GM12878 (cell line): ENCODE data around the gene PPARD. TPM values are rescaled to one million over a fixed set of nuclear protein-coding genes. Genes with fewer than 3 reads are reported as not detected.

Experiments
- ATF3 ChIP-seq: IDR thresholded peaks from 2 replicates; pipeline ENCODE4 v1.6.1; 2011; ENCODE audit warnings: low read depth, mild to moderate bottlenecking, low read length, moderate library complexity, borderline replicate concordance; ENCODE audit errors: extremely low read depth
- BCL11A ChIP-seq: IDR thresholded peaks from 2 replicates; pipeline ENCODE4 v1.6.1; 2011; ENCODE audit warnings: low read depth, low read length
- BHLHE40 ChIP-seq, 2 experiments: fragments of 450-650 bp in 1 of 2; IDR thresholded peaks; 2 replicates each; pipeline ENCODE4 v1.6.1; 2011 to 2017; ENCODE audit warnings: low read depth in 2 of 2, borderline replicate concordance in 1 of 2, improper control_type of control experiment in 1 of 2, low read length in 1 of 2, mild to moderate bottlenecking in 1 of 2
- CBFB ChIP-seq: IDR thresholded peaks from 2 replicates; pipeline ENCODE4 v1.6.1; 2016; ENCODE audit warnings: antibody characterized with exemption, low read depth
- CHD4 ChIP-seq: fragments of 200-600 bp; sonication (generic); IDR thresholded peaks from 2 replicates; pipeline ENCODE4 v1.6.1; 2016; ENCODE audit warnings: mild to moderate bottlenecking
- E2F4 ChIP-seq: IDR thresholded peaks from 2 replicates; pipeline ENCODE4 v1.6.1; 2012; ENCODE audit warnings: low read depth, low read length, improper control_type of control experiment
- EGR1 ChIP-seq, 2 experiments: IDR thresholded peaks; 1 replicate in 1 of 2; 2 replicates in 1 of 2; pipeline ENCODE4 v1.6.1; 2011 to 2012; ENCODE audit warnings: low read depth in 2 of 2, low read length in 2 of 2, borderline replicate concordance in 1 of 2, mild to moderate bottlenecking in 1 of 2, moderate library complexity in 1 of 2
- EP300 ChIP-seq, 2 experiments: fragments of 150-350 bp in 1 of 2; IDR thresholded peaks; 2 replicates each; pipeline ENCODE4 v1.6.1; 2011 to 2012; ENCODE audit warnings: low read depth in 2 of 2, low read length in 2 of 2, borderline replicate concordance in 1 of 2, improper control_type of control experiment in 1 of 2, inconsistent platforms in 1 of 2; ENCODE audit not compliant: control insufficient read depth in 1 of 2
- ESRRA ChIP-seq: IDR thresholded peaks from 2 replicates; pipeline ENCODE4 v1.6.1; 2012; ENCODE audit warnings: mild to moderate bottlenecking, low read length, improper control_type of control experiment
- KAT2A ChIP-seq: conservative IDR thresholded peaks from 2 replicates; pipeline ENCODE4 v1.6.1; 2011; ENCODE audit warnings: low read depth, low read length; ENCODE audit not compliant: control insufficient read depth
- LARP7 ChIP-seq: fragments of 450-650 bp; IDR thresholded peaks from 2 replicates; pipeline ENCODE4 v1.6.1; 2017; ENCODE audit warnings: mild to moderate bottlenecking
- MTA2 ChIP-seq: fragments of 450-650 bp; IDR thresholded peaks from 2 replicates; pipeline ENCODE4 v1.6.1; 2016; ENCODE audit warnings: low read depth, mild to moderate bottlenecking, moderate library complexity
- MTA3 ChIP-seq: IDR thresholded peaks from 2 replicates; pipeline ENCODE4 v1.6.1; 2012; ENCODE audit warnings: low read length, inconsistent platforms, borderline replicate concordance
- NBN ChIP-seq: fragments of 450-650 bp; IDR thresholded peaks from 2 replicates; pipeline ENCODE4 v1.6.1; 2016
- RAD51 ChIP-seq: fragments of 450-650 bp; IDR thresholded peaks from 2 replicates; pipeline ENCODE4 v1.6.1; 2016; ENCODE audit warnings: moderate library complexity, mild to moderate bottlenecking, inconsistent platforms
- SP1 ChIP-seq: IDR thresholded peaks from one replicate; pipeline ENCODE4 v1.6.1; 2011; ENCODE audit warnings: low read depth, low read length
- SREBF2 ChIP-seq: IDR thresholded peaks from 2 replicates; pipeline ENCODE4 v1.6.1; 2012; ENCODE audit warnings: mild to moderate bottlenecking, low read length
- TCF3 ChIP-seq: IDR thresholded peaks from 2 replicates; pipeline ENCODE4 v1.6.1; 2012; ENCODE audit warnings: low read depth, mild to moderate bottlenecking, low read length, borderline replicate concordance; ENCODE audit not compliant: insufficient read depth
- YY1 ChIP-seq: IDR thresholded peaks from 2 replicates; pipeline ENCODE4 v1.6.1; 2011; ENCODE audit warnings: low read depth, mild to moderate bottlenecking, low read length
- ZBED1 ChIP-seq: IDR thresholded peaks from 2 replicates; pipeline ENCODE4 v1.6.1; 2016; ENCODE audit warnings: borderline replicate concordance
- ZNF207 ChIP-seq: fragments of 450-650 bp; IDR thresholded peaks from 2 replicates; pipeline ENCODE4 v1.6.1; 2014; ENCODE audit warnings: antibody characterized with exemption, mild to moderate bottlenecking, borderline replicate concordance
- ZNF384 ChIP-seq: IDR thresholded peaks from 2 replicates; pipeline ENCODE4 v1.6.1; 2012; ENCODE audit warnings: low read depth, mild to moderate bottlenecking, low read length, improper control_type of control experiment, borderline replicate concordance
- ZNF622 ChIP-seq: fragments of 450-650 bp; IDR thresholded peaks from 2 replicates; pipeline ENCODE4 v1.6.1; 2017; ENCODE audit warnings: mild to moderate bottlenecking, inconsistent platforms
- polyA plus RNA-seq, 11 experiments: library from polyadenylated mRNA; depleted of rRNA in 4 of 11; unstranded in 6 of 11; stranded (reverse) in 5 of 11; fragments of >200 nt; fragmentation: Nextera tagmentation in 4 of 11; fragmentation: Illumina TruSeq in 1 of 11; extraction: Ambion mirVana in 4 of 11; extraction: Trizol in 1 of 11; gene quantifications; 1 replicate in 1 of 11; 2 replicates in 10 of 11; pipeline versions ENCODE4 v1.2.1 to v1.2.3, GENCODE V29; 2011 to 2016; ENCODE audit warnings: inconsistent platforms in 2 of 11, missing spikeins in 2 of 11, low read depth in 1 of 11
- total RNA-seq, 4 experiments: library from RNA; depleted of rRNA in 3 of 4; stranded (reverse); fragments of >200 nt in 3 of 4; fragmentation: Illumina TruSeq in 1 of 4; extraction: Trizol in 1 of 4; gene quantifications; 2 replicates each; pipeline versions ENCODE4 v1.2.1 to v1.2.3, GENCODE V29; 2013 to 2021
- TF ChIP-seq, protein P1 (sequence below): fragments of 450-650 bp; formaldehyde crosslinking; IDR thresholded peaks from 2 replicates; pipeline ENCODE4 v1.4.0; 2022; ENCODE audit warnings: mild to moderate bottlenecking, moderate library complexity
- TF ChIP-seq, protein P2 (sequence below): IDR thresholded peaks from 2 replicates; pipeline ENCODE4 v1.6.1; 2012; ENCODE audit warnings: low read depth, low read length, improper control_type of control experiment

The PPARD gene
- total and polyA plus RNA-seq, 10 of the 15 experiments (the other 5 are each of a cell fraction or from before 2014, with no cell fraction given) = 0.05 to 12.6 (median 6.7) TPM

- TF ChIP-seq BCL11A = no peak
- TF ChIP-seq BHLHE40 (IDR thresholded peaks at IDR 0.05; ENCODE audit: borderline replicate concordance in 1 of 2, low read depth in 2 of 2, low read length in 1 of 2) = peak; percentile 48 to 49; a peak in 2 of 4 replicates
- TF ChIP-seq ZNF207 = no peak
- TF ChIP-seq ESRRA = no peak
- TF ChIP-seq ATF3 = no peak
- TF ChIP-seq SREBF2 = no peak
- TF ChIP-seq, protein P1, sequence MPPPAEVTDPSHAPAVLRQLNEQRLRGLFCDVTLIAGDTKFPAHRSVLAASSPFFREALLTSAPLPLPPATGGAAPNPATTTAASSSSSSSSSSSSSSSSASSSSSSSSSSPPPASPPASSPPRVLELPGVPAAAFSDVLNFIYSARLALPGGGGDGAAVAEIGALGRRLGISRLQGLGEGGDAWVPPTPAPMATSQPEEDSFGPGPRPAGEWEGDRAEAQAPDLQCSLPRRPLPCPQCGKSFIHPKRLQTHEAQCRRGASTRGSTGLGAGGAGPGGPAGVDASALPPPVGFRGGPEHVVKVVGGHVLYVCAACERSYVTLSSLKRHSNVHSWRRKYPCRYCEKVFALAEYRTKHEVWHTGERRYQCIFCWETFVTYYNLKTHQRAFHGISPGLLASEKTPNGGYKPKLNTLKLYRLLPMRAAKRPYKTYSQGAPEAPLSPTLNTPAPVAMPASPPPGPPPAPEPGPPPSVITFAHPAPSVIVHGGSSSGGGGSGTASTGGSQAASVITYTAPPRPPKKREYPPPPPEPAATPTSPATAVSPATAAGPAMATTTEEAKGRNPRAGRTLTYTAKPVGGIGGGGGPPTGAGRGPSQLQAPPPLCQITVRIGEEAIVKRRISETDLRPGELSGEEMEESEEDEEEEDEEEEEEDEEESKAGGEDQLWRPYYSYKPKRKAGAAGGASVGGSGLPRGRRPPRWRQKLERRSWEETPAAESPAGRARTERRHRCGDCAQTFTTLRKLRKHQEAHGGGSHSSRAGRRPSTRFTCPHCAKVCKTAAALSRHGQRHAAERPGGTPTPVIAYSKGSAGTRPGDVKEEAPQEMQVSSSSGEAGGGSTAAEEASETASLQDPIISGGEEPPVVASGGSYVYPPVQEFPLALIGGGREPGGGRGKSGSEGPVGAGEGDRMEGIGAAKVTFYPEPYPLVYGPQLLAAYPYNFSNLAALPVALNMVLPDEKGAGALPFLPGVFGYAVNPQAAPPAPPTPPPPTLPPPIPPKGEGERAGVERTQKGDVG (CRISPR knock-in tag) = no peak
- 0 out of 2 replicates have a peak, but pooled peaks have one; percentile 10 for TF ChIP-seq E2F4
- peak in 1 of 2 experiments; percentile 86; a peak in 2 of 3 replicates for TF ChIP-seq EGR1 (IDR thresholded peaks at IDR 0.05; ENCODE audit: borderline replicate concordance in 1 of 2, low read depth in 2 of 2, low read length in 2 of 2)
- 0 out of 2 replicates have a peak, but pooled peaks have one; percentile 18 for TF ChIP-seq TCF3
- no peak for TF ChIP-seq MTA2
- no peak for TF ChIP-seq MTA3
- TF ChIP-seq KAT2A = no peak
- TF ChIP-seq SP1 = peak; percentile 78
- peak; percentile 55; the same call in 1 of the 2 replicates for TF ChIP-seq CBFB
- TF ChIP-seq RAD51 = no peak
- TF ChIP-seq ZNF622 = no peak
- TF ChIP-seq, protein P2, sequence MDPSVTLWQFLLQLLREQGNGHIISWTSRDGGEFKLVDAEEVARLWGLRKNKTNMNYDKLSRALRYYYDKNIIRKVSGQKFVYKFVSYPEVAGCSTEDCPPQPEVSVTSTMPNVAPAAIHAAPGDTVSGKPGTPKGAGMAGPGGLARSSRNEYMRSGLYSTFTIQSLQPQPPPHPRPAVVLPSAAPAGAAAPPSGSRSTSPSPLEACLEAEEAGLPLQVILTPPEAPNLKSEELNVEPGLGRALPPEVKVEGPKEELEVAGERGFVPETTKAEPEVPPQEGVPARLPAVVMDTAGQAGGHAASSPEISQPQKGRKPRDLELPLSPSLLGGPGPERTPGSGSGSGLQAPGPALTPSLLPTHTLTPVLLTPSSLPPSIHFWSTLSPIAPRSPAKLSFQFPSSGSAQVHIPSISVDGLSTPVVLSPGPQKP = no peak
- no peak for TF ChIP-seq CHD4
- TF ChIP-seq EP300 (IDR thresholded peaks at IDR 0.05; ENCODE audit: borderline replicate concordance in 1 of 2, control insufficient read depth in 1 of 2, low read depth in 2 of 2, low read length in 2 of 2) = no peak
- peak; percentile 53 for TF ChIP-seq LARP7
- TF ChIP-seq NBN = no peak
- peak; percentile 85 for TF ChIP-seq YY1
- TF ChIP-seq ZNF384 = no peak
- no peak for TF ChIP-seq ZBED1
Observed at GRCh38 chr6:35342258-35343091, at the start of gene PPARD (continued).
